ENCODE measurements around the gene OBSCN. TPM values are rescaled to one million over a fixed set of nuclear protein-coding genes. Genes with fewer than 3 reads are reported as not detected.

OBSCN gene
- total and polyA plus RNA-seq, 2 donors (not counting 3 experiments of a cell fraction or from before 2014, with no cell fraction given) = 1.5 to 2.9 TPM

GRCh38 chr1:228190778-228191177 lies 17.1 kb upstream of the OBSCN start:
- Histone ChIP-seq H3K4me3 (replicated peaks in 1 of 3; ENCODE audit: insufficient read depth in 1 of 3, low read depth in 1 of 3, low read length in 3 of 3) (no peak overlapping the region), H3K9me1 (replicated peaks; ENCODE audit: control insufficient read depth, extremely low read depth, insufficient read depth, low read length) (no peaks in the 10 kb centered on the region), H3K4me1 (ENCODE audit: control insufficient read depth, extremely low read depth, insufficient read depth, low read length) (no peaks in the 10 kb centered on the region), H3K36me3 (ENCODE audit: control insufficient read depth in 2 of 2, extremely low read depth in 1 of 2, insufficient read depth in 2 of 2, low read length in 2 of 2) (no peaks in the 10 kb centered on the region), H3K9me3 (replicated peaks; ENCODE audit: control insufficient read depth, insufficient read depth, low read length) (no peaks in the 10 kb centered on the region), H2AFZ (ENCODE audit: low read depth, low read length) (no peak overlapping the region), H3K79me2 (ENCODE audit: control insufficient read depth, insufficient read depth, low read length) (no peaks in the 10 kb centered on the region), H3K4me2 (ENCODE audit: insufficient read depth, low read length) (no peak overlapping the region), H3K9ac (replicated peaks; ENCODE audit: extremely low read depth, insufficient read depth, low read length) (no peak overlapping the region), H3K27me3 (ENCODE audit: control insufficient read depth in 2 of 2, insufficient read depth in 2 of 2, low read length in 2 of 2) (no peaks in the 10 kb centered on the region), H4K20me1 (replicated peaks; ENCODE audit: control insufficient read depth, extremely low read depth, insufficient read depth, low read length) (no peaks in the 10 kb centered on the region), H3K27ac (ENCODE audit: insufficient read depth, low read depth, low read length) (no peak overlapping the region)
- DNase-seq (ENCODE audit: low read depth, low spot score) = no peak
- no TSS peak for BruUV-seq (replicated peaks)
- no peak for FAIRE-seq
- intact Hi-C loops (cut with micrococcal nuclease) (no loop called here), dilution Hi-C loops (cut with MboI; ENCODE audit: extremely low pct_ligation_motif_present, low sequenced_read_pairs) (no loop called here)
- ChIA-PET CTCF (no interaction called here), POLR2A (no interaction called here)
- no peak for TF ChIP-seq MYC (IDR thresholded peaks at IDR 0.05; ENCODE audit: low read depth, low read length)

GRCh38 chr1:228194436-228194835 lies 13.4 kb upstream of the OBSCN start:
- no TSS peak for BruUV-seq (replicated peaks)
- no peak overlapping the region for H3K4me3 ChIP-seq (replicated peaks in 1 of 3; ENCODE audit: insufficient read depth in 1 of 3, low read depth in 1 of 3, low read length in 3 of 3)
- H3K27ac ChIP-seq (ENCODE audit: insufficient read depth, low read depth, low read length) = no peak overlapping the region
- no peaks in the 10 kb centered on the region for H3K9me3 ChIP-seq (replicated peaks; ENCODE audit: control insufficient read depth, insufficient read depth, low read length)
- TF ChIP-seq POLR2A (IDR thresholded peaks at IDR 0.05; ENCODE audit: low read depth, low read length) (no peak), GATA2 (IDR thresholded peaks at IDR 0.05; ENCODE audit: insufficient read depth, insufficient read length, low read depth, low read length) (no peak), FOS (IDR thresholded peaks at IDR 0.05; ENCODE audit: borderline replicate concordance, insufficient read depth, low read length) (no peak)
- ChIA-PET POLR2A (no interaction called here), CTCF (no interaction called here)
- DNase-seq (ENCODE audit: low read depth, low spot score) (no peak), FAIRE-seq (no peak)
- dilution Hi-C loops (cut with MboI; ENCODE audit: extremely low pct_ligation_motif_present, low sequenced_read_pairs) = no loop called here
- no peak overlapping the region for H3K4me2 ChIP-seq (ENCODE audit: insufficient read depth, low read length)
- no peaks in the 10 kb centered on the region for H3K9me1 ChIP-seq (replicated peaks; ENCODE audit: control insufficient read depth, extremely low read depth, insufficient read depth, low read length)
- no peaks in the 10 kb centered on the region for H3K79me2 ChIP-seq (ENCODE audit: control insufficient read depth, insufficient read depth, low read length)
- H3K4me1 ChIP-seq (ENCODE audit: control insufficient read depth, extremely low read depth, insufficient read depth, low read length) = no peaks in the 10 kb centered on the region
- H2AFZ ChIP-seq (ENCODE audit: low read depth, low read length) = no peak overlapping the region
- H3K9ac ChIP-seq (replicated peaks; ENCODE audit: extremely low read depth, insufficient read depth, low read length) = no peak overlapping the region
- H3K27me3 ChIP-seq (ENCODE audit: control insufficient read depth in 2 of 2, insufficient read depth in 2 of 2, low read length in 2 of 2) = no peaks in the 10 kb centered on the region
- intact Hi-C loops (cut with micrococcal nuclease) = no loop called here
- no peaks in the 10 kb centered on the region for H4K20me1 ChIP-seq (replicated peaks; ENCODE audit: control insufficient read depth, extremely low read depth, insufficient read depth, low read length)
- H3K36me3 ChIP-seq (ENCODE audit: control insufficient read depth in 2 of 2, extremely low read depth in 1 of 2, insufficient read depth in 2 of 2, low read length in 2 of 2) = no peaks in the 10 kb centered on the region
